IMR-90 (cell line): ENCODE data around the gene CCDC88C.

Experiments used
- CHD1 ChIP-seq: IDR thresholded peaks from 2 replicates; pipeline ENCODE4 v1.6.1; 2012; ENCODE audit warnings: low read depth, low read length, improper control_type of control experiment
- FOS ChIP-seq: fragments of 150-350 bp; IDR thresholded peaks from 2 replicates; pipeline ENCODE4 v1.6.1; 2016; ENCODE audit warnings: low read depth, low read length
- MAFK ChIP-seq: IDR thresholded peaks from 2 replicates; pipeline ENCODE4 v1.6.1; 2012; ENCODE audit warnings: low read depth, low read length, improper control_type of control experiment
- MAZ ChIP-seq: IDR thresholded peaks from 2 replicates; pipeline ENCODE4 v1.6.1; 2012; ENCODE audit warnings: low read depth, mild to moderate bottlenecking, low read length, improper control_type of control experiment, moderate library complexity, borderline replicate concordance
- POLR2A ChIP-seq: IDR thresholded peaks from 2 replicates; pipeline ENCODE4 v1.6.1; 2012; ENCODE audit warnings: mild to moderate bottlenecking, low read depth, low read length
- RAD21 ChIP-seq: IDR thresholded peaks from 2 replicates; pipeline ENCODE4 v1.6.1; 2012; ENCODE audit warnings: low read length, improper control_type of control experiment
- RCOR1 ChIP-seq: IDR thresholded peaks from 2 replicates; pipeline ENCODE4 v1.6.1; 2012; ENCODE audit warnings: mild to moderate bottlenecking, low read length, improper control_type of control experiment; ENCODE audit not compliant: insufficient replicate concordance
- RFX5 ChIP-seq: IDR thresholded peaks from 2 replicates; pipeline ENCODE4 v1.8.0; 2012; ENCODE audit warnings: low read depth, mild to moderate bottlenecking, low read length, moderate library complexity
- SMC3 ChIP-seq: fragments of 150-350 bp; IDR thresholded peaks from 2 replicates; pipeline ENCODE4 v1.6.1; 2016; ENCODE audit warnings: low read depth, mild to moderate bottlenecking, antibody characterized with exemption, low read length, moderate library complexity
- TF ChIP-seq, protein P1 (sequence below): conservative IDR thresholded peaks from 2 replicates; pipeline ENCODE4 v1.5.1; 2012; ENCODE audit warnings: mild to moderate bottlenecking, low read depth, low read length, improper control_type of control experiment

DNA sequence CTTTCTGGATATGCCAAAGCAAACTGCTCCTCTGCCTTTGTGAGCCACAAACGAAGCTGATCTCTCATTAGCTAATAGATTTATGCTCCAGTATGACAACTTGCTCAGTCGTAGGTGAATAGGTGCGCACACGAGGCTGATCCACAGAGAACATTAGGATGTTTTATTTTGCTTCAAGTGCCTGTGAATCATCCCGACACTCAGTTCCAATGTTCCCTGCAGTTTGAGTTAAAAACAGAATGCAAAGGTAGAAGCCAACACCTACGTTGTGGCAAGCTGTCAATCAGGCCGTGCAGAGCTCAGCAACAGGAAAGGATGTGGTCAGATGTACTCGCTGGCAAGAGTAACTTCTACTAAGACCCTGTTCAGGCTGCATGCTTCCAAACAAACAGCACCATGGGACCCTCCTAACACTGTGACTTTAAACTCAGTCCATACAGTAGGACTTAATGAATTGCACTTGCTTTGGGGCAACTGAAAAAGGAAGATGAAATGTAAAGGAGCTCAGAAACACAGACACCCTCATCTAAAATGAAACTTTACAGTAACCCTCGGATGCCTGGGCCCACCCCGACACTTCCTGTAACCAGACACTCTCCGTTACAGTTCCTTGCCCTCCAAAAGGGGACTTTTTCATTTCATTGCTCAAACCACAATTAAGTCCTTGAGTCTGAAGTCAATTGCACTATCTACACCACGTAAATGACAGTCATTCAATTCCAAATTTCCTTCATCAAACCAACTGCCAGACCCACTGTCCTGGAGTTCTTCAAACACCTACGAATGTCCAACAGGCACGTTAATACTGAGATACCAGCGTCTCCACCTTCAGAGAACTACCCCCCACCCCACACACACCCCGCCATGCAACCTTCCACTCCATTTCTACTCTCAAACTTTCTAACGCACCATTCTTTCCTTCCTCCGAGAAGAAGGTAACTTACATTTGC is 1.6 kb downstream of the CCDC88C start:
- TF ChIP-seq, protein P1, sequence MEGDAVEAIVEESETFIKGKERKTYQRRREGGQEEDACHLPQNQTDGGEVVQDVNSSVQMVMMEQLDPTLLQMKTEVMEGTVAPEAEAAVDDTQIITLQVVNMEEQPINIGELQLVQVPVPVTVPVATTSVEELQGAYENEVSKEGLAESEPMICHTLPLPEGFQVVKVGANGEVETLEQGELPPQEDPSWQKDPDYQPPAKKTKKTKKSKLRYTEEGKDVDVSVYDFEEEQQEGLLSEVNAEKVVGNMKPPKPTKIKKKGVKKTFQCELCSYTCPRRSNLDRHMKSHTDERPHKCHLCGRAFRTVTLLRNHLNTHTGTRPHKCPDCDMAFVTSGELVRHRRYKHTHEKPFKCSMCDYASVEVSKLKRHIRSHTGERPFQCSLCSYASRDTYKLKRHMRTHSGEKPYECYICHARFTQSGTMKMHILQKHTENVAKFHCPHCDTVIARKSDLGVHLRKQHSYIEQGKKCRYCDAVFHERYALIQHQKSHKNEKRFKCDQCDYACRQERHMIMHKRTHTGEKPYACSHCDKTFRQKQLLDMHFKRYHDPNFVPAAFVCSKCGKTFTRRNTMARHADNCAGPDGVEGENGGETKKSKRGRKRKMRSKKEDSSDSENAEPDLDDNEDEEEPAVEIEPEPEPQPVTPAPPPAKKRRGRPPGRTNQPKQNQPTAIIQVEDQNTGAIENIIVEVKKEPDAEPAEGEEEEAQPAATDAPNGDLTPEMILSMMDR: no peak
- no peak for TF ChIP-seq POLR2A
- no peak for TF ChIP-seq RAD21
- no peak for TF ChIP-seq SMC3
- no peak for TF ChIP-seq CHD1
- no peak for TF ChIP-seq RCOR1
- TF ChIP-seq RFX5: no peak
- no peak for TF ChIP-seq MAFK
- no peak for TF ChIP-seq MAZ
- no peak for TF ChIP-seq FOS
